ENCODE measurements around the gene ATP5ME.
A peak's percentile ranks its signal among the peaks of the same experiment; 100 is the strongest.

Gene ATP5ME

GRCh38 chr4:654503-654845 lies 19.6 kb downstream of the ATP5ME start:
- H3K36me3 ChIP-seq (ENCODE audit: insufficient read depth, insufficient read length, low read length) = peaks cover 12% of the 10 kb centered on the region
- no peaks in the 10 kb centered on the region for H3K9me3 ChIP-seq (ENCODE audit: insufficient read depth, low read length)
- TF ChIP-seq SUZ12 (IDR thresholded peaks at IDR 0.05; ENCODE audit: extremely low read depth, insufficient read depth, insufficient read length) = no peak
- no peak overlapping the region for H3K4me3 ChIP-seq (ENCODE audit: insufficient read length, low read depth)
- H3K4me1 ChIP-seq (ENCODE audit: insufficient read depth, insufficient read length) = peaks cover 23% of the 10 kb centered on the region
- no peak for DNase-seq (ENCODE audit: low read depth, low spot score)
- no peaks in the 10 kb centered on the region for H3K27me3 ChIP-seq (ENCODE audit: insufficient read depth, insufficient read length)
- peak overlapping the region; percentile 42 for H3K9ac ChIP-seq (ENCODE audit: insufficient read length, low read depth)

- H3K36me3 ChIP-seq (ENCODE audit: insufficient read depth, insufficient read length, low read length) = peaks cover 7% of the 10 kb centered on the region
- H3K4me1 ChIP-seq (ENCODE audit: insufficient read depth, insufficient read length) = peaks cover 23% of the 10 kb centered on the region
- H3K27me3 ChIP-seq (ENCODE audit: insufficient read depth, insufficient read length) = no peaks in the 10 kb centered on the region
- H3K9me3 ChIP-seq (ENCODE audit: insufficient read depth, low read length) = no peaks in the 10 kb centered on the region
- no peak overlapping the region for H3K4me3 ChIP-seq (ENCODE audit: insufficient read length, low read depth)
- DNase-seq (ENCODE audit: low read depth, low spot score) = no peak
- TF ChIP-seq SUZ12 (IDR thresholded peaks at IDR 0.05; ENCODE audit: extremely low read depth, insufficient read depth, insufficient read length) (no peak), ZNF274 (IDR thresholded peaks at IDR 0.05; ENCODE audit: low read depth, low read length) (no peak), YY1 (IDR thresholded peaks at IDR 0.05; ENCODE audit: insufficient read depth, insufficient read length) (no peak)
- no peak overlapping the region for H3K9ac ChIP-seq (ENCODE audit: insufficient read length, low read depth)
Observed at GRCh38 chr4:653831-654502, 20.1 kb downstream of the ATP5ME start.

- H3K4me1 ChIP-seq (ENCODE audit: insufficient read depth, insufficient read length) = peaks cover 30% of the 10 kb centered on the region
- peaks cover 2% of the 10 kb centered on the region for H3K36me3 ChIP-seq (ENCODE audit: insufficient read depth, insufficient read length, low read length)
- no peaks in the 10 kb centered on the region for H3K27me3 ChIP-seq (ENCODE audit: insufficient read depth, insufficient read length)
- DNase-seq (ENCODE audit: low read depth, low spot score) = no peak
- TF ChIP-seq YY1 (IDR thresholded peaks at IDR 0.05; ENCODE audit: insufficient read depth, insufficient read length) = no peak
- no peak for TF ChIP-seq SUZ12 (IDR thresholded peaks at IDR 0.05; ENCODE audit: extremely low read depth, insufficient read depth, insufficient read length)
- TF ChIP-seq ZNF274 (IDR thresholded peaks at IDR 0.05; ENCODE audit: low read depth, low read length) = no peak
- no peaks in the 10 kb centered on the region for H3K9me3 ChIP-seq (ENCODE audit: insufficient read depth, low read length)
- H3K9ac ChIP-seq (ENCODE audit: insufficient read length, low read depth) = no peak overlapping the region
- H3K4me3 ChIP-seq (ENCODE audit: insufficient read length, low read depth) = no peak overlapping the region
Observed at GRCh38 chr4:653080-653821, 20.8 kb downstream of the ATP5ME start.

GRCh38 chr4:651884-652642 lies 22.0 kb downstream of the ATP5ME start:
- Histone ChIP-seq H3K9ac (ENCODE audit: insufficient read length, low read depth) (no peak overlapping the region), H3K9me3 (ENCODE audit: insufficient read depth, low read length) (no peaks in the 10 kb centered on the region), H3K27me3 (ENCODE audit: insufficient read depth, insufficient read length) (no peaks in the 10 kb centered on the region), H3K4me1 (ENCODE audit: insufficient read depth, insufficient read length) (peaks cover 34% of the 10 kb centered on the region), H3K36me3 (ENCODE audit: insufficient read depth, insufficient read length, low read length) (peaks cover 2% of the 10 kb centered on the region), H3K4me3 (ENCODE audit: insufficient read length, low read depth) (no peak overlapping the region)
- TF ChIP-seq ZNF274 (IDR thresholded peaks at IDR 0.05; ENCODE audit: low read depth, low read length) (no peak), YY1 (IDR thresholded peaks at IDR 0.05; ENCODE audit: insufficient read depth, insufficient read length) (no peak), SUZ12 (IDR thresholded peaks at IDR 0.05; ENCODE audit: extremely low read depth, insufficient read depth, insufficient read length) (no peak)
- DNase-seq (ENCODE audit: low read depth, low spot score) = no peak

- TF ChIP-seq ZNF274 (IDR thresholded peaks at IDR 0.05; ENCODE audit: low read depth, low read length) (no peak), YY1 (IDR thresholded peaks at IDR 0.05; ENCODE audit: insufficient read depth, insufficient read length) (no peak), SUZ12 (IDR thresholded peaks at IDR 0.05; ENCODE audit: extremely low read depth, insufficient read depth, insufficient read length) (no peak)
- Histone ChIP-seq H3K9me3 (ENCODE audit: insufficient read depth, low read length) (no peaks in the 10 kb centered on the region), H3K9ac (ENCODE audit: insufficient read length, low read depth) (no peak overlapping the region), H3K36me3 (ENCODE audit: insufficient read depth, insufficient read length, low read length) (peaks cover 2% of the 10 kb centered on the region), H3K4me1 (ENCODE audit: insufficient read depth, insufficient read length) (peaks cover 34% of the 10 kb centered on the region), H3K4me3 (ENCODE audit: insufficient read length, low read depth) (no peak overlapping the region), H3K27me3 (ENCODE audit: insufficient read depth, insufficient read length) (no peaks in the 10 kb centered on the region)
- no peak for DNase-seq (ENCODE audit: low read depth, low spot score)
Observed at GRCh38 chr4:650951-651883, 22.9 kb downstream of the ATP5ME start.

DNA sequence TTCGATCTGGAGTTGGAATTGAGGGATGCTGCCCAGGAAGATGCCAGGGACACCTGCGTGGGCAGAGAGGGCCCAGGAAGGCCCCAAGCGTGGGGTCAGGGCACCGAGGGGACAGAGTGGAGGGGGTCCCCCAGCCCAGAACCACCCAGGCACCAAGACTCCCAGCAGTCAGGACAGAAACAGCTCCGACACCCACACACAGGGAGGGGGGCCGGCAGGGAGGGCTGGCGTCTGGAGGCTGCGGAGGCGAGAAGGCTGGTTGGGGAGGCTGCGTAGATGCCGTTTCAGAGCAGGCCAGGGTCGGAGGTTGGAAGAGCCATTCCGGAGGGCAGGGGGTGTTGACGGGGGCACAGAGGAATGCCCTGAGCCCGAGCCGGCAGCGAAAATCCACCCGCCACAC lies 23.6 kb downstream of the ATP5ME start:
- H3K9me3 ChIP-seq (ENCODE audit: insufficient read depth, low read length) = no peaks in the 10 kb centered on the region
- H3K36me3 ChIP-seq (ENCODE audit: insufficient read depth, insufficient read length, low read length) = no peaks in the 10 kb centered on the region
- H3K4me1 ChIP-seq (ENCODE audit: insufficient read depth, insufficient read length) = peaks cover 29% of the 10 kb centered on the region
- DNase-seq (ENCODE audit: low read depth, low spot score) = no peak
- no peak overlapping the region for H3K4me3 ChIP-seq (ENCODE audit: insufficient read length, low read depth)
- H3K27me3 ChIP-seq (ENCODE audit: insufficient read depth, insufficient read length) = no peaks in the 10 kb centered on the region
- no peak overlapping the region for H3K9ac ChIP-seq (ENCODE audit: insufficient read length, low read depth)
- TF ChIP-seq ZNF274 (IDR thresholded peaks at IDR 0.05; ENCODE audit: low read depth, low read length) = no peak
- TF ChIP-seq SUZ12 (IDR thresholded peaks at IDR 0.05; ENCODE audit: extremely low read depth, insufficient read depth, insufficient read length) = no peak
- TF ChIP-seq YY1 (IDR thresholded peaks at IDR 0.05; ENCODE audit: insufficient read depth, insufficient read length) = no peak
